Measurements from ENCODE around the gene HPGD.
"Not testable (repeated sequence)": the region's sequence is repeated elsewhere in the genome, so short reads cannot be mapped to it uniquely, and the experiment has no call there.

Gene HPGD

GRCh38 chr4:174526731-174527130 lies 4.4 kb upstream of the HPGD start:
- no peak for DNase-seq (ENCODE audit: low spot score)

- DNase-seq (ENCODE audit: low spot score) = no peak
Measured at GRCh38 chr4:174524242-174524641, 2.0 kb upstream of the HPGD start.

- DNase-seq (ENCODE audit: low spot score) = no peak
Measured at GRCh38 chr4:174523025-174523693, 871 bp upstream of the HPGD start.

- DNase-seq (ENCODE audit: low spot score) = no peak
Measured at GRCh38 chr4:174521800-174522182, 497 bp downstream of the HPGD start.

- DNase-seq (ENCODE audit: low spot score) = no peak
Measured at GRCh38 chr4:174520660-174521059, 1.6 kb downstream of the HPGD start.

DNA sequence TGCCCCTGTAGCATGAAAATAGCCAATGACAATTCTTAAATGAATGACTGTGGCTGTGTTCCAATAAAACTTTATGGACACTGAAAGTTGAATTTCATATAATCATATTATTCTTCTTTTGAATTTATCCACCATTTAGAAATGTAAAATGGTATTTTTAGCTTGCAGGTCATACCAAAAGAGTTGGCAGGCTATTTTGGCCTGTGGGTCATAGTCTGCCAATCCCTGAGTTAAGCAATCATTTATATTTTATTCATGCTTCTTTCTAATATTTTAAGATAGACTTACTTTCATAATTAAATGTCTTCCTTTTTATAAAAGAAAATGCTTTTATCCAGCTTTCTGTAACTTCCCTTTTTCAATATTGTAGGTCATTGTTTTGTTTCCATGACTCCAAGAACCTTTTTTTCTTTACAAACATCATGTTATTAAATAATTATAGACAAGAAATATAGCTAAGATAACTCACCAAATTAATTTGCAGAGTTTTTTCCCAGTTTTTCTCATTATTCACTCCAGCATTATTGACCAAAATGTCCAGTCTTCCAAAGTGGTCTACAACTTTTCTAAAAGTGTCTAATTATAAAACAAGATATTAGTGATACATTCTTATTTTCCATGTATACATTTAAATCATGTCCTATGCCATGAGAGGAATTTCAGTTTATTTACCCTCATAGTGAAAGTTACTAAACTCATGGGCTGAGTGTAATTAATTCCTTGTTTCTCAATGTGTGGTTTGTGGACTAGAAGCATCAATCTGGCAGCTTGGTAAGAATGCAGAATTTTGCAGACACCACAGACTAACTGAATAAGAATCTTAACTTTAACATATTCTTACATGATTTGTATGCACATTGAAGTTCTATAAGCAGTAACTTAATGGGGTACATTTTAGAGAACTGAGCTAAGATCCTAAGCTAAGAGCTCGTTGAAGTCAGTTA lies 4.5 kb downstream of the HPGD start:
- DNase-seq (ENCODE audit: low spot score) = no peak

DNA sequence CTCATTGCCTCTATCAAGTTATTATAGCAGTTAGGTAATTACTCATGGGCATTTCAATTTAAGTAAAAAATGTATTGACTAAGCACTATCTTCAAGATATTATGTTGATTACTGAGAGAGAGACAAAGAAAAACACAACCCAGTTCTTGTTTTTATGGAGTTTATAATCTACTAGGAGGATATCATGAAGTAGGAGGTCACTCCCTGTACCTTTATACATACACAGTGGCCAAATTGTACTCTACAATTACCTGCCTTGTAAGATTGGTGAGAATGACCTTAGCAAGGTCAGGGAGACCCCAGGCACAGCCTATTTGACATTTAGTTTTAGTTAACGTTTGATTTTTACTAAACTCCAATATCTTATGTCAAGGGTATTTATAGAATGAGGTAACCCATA lies 5.5 kb downstream of the HPGD start:
- no peak for DNase-seq (ENCODE audit: low spot score)

DNA sequence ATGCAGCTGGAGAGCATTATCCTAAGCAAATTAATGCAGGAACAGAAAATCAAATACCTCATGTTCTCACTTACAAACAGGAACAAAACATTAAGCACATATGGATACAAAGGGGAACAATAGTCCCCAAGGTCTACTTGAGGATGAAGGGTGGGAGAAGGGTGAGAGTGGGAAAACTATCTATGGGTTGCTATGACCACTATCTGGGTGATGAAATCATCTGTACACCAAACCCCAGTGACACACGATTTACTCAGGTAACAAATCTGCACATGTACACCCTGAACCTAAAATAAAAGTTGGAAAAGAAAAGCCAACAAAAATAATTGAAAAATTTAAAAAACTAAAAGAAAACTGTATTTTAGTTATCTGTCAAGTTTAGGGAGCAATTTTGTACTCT lies 5.9 kb downstream of the HPGD start:
- DNase-seq (ENCODE audit: low spot score) = no peak

GRCh38 chr4:174512745-174513144 lies 9.5 kb downstream of the HPGD start:
- no peak for DNase-seq (ENCODE audit: low spot score)

DNA sequence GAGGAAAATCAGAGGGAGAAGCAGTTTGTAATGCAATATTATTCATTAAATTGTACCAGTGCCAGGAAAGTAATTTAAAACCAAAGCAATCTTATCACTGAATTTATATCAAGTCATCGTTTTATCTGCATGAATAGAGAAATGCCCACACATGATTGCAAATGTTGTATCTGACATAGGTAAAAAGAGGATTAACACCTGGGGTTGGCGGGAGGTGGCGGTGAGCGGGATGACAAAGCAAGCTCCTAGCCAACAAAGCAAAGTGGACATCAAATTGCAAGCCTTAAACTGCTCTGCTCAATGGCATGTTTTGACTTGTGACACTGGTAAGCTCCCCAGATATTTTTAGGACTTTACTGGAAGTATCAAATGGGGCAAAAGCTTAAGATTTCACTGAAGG lies 16.4 kb downstream of the HPGD start:
- no peak for DNase-seq (ENCODE audit: low spot score)

DNA sequence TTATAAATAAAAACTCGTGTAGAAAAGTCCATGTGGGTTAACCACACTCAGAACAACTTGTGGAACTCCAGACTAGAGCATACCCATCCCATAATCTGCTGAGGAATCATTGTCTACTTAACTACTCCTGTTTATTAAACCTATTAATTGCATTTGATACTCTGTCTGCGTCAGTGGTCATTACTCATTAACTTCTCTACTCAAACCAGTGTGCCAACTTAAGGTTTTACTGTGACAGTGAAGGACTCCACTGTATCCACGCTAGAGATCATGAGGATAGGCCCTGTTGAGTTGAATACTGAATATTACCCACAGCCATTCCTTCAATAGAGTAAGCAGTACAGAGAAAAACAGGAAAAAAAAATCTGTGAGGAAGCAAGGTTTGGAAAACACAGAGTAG lies 17.3 kb downstream of the HPGD start:
- DNase-seq (ENCODE audit: low spot score) = no peak

DNA sequence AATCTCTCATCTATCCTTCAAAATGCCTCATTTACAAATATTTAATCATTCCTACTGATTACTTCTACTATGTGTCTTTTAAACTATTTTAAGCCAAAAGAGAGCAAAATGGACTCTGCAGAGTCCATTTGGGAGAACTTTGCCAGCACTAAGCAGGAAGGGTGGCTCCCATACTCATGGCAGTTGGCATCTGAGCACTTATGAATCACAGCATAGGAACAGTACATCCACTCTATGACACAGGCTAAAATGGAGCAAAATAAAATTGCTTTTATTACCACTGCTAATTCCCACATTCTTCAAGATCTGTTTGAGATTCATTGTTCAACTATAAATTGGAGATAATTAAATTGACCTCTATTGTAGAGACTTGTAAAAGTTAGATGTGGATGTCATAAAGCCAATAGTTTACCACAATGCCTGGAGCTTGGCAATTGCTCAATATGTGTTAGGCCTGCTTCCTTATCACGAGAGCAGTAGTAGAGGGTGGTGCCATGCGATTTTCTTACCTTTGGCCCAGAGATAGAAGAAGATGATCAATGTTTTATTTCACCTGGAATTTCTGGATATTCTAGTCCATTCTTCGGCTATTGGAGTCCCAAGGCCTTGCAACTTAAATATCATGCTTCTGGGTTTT lies 19.1 kb downstream of the HPGD start:
- DNase-seq (ENCODE audit: low spot score) = no peak

- no peak for DNase-seq (ENCODE audit: low spot score)
Measured at GRCh38 chr4:174496631-174497432, 25.5 kb downstream of the HPGD start.

DNA sequence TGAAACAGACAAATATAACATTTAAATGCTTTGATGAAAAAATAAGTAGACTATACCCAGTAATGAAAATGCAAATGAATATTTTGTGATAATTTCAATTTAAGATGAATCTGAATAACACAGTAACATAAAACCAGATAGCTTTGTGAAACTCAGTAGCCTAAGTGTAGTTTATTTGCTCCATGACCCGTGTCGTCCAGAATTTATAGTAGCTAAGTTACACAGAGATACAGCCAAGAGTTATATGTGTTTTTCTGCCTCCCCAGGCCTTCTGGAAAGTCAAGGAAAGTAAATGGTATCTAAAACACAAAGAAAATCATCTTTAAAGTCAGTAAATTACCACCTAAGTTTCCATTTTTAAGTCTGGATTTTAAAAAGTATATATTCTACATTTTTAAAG lies 26.7 kb downstream of the HPGD start:
- DNase-seq (ENCODE audit: low spot score) = no peak

GRCh38 chr4:174494726-174495125 lies 27.6 kb downstream of the HPGD start:
- DNase-seq (ENCODE audit: low spot score) = no peak

GRCh38 chr4:174494146-174494545 lies 28.1 kb downstream of the HPGD start:
- no peak for DNase-seq (ENCODE audit: low spot score)

DNA sequence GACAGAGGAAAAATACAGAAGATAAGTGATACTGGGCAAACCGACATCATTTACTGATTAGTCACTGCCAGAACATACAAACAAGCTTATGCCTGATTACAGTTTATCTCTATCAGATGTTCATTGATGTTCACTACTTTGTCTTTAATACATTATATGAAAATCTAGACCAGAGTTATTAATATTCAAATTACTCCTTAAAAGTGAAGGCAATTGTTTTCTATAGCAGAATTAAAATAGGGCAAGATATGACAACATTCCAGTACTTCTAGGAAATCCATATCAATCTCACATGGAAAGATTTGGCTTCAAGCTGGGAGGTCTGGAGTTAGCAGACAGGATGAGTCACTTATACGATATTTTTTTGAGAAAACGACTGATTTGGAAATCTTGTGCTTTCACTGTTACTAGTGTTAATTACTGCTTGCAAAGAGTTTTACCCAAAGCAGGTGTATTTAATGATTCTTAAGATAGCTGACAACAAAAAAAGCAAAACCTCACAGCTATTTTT lies 31.8 kb downstream of the HPGD start:
- no peak for DNase-seq (ENCODE audit: low spot score)

DNA sequence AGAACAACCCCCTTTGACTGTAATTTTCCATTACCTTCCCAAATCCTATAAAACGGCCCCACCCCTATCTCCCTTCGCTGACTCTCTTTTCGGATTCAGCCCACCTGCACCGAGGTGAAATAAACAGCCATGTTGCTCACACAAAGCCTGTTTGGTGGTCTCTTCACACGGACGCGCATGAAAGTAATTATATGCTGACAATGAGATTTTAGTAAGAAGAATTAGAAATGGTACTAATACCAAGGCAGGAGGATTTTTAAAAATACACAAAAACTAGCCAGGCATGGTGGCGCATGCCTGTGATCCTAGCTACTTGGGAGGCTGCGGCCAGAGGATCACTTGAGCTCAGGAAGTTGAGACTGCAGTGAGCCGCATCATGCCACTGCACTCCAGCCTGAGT lies 33.9 kb downstream of the HPGD start:
- DNase-seq (ENCODE audit: low spot score) = not testable (repeated sequence)

- no peak for DNase-seq (ENCODE audit: low spot score)
Measured at GRCh38 chr4:174485025-174485424, 37.3 kb downstream of the HPGD start.

DNA sequence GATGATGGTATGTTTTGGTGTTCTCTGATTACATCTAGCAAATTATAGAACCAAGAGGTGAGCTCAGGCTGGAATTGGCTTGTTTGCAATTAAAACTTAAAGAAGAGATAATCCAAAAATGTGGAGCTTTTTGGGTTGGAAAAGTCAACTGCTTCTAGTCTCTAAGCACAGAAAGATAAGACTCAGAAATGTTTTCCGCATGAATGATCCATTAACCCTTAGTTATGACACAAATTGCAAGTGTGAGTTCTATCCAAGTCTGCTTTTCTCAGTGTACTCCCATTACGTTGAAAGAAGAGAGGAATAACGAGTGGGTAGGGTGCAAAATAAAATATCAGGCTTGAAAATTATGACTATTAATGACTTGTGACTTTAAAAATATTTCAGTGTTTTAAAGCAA lies 38.5 kb downstream of the HPGD start:
- no peak for DNase-seq (ENCODE audit: low spot score)

DNA sequence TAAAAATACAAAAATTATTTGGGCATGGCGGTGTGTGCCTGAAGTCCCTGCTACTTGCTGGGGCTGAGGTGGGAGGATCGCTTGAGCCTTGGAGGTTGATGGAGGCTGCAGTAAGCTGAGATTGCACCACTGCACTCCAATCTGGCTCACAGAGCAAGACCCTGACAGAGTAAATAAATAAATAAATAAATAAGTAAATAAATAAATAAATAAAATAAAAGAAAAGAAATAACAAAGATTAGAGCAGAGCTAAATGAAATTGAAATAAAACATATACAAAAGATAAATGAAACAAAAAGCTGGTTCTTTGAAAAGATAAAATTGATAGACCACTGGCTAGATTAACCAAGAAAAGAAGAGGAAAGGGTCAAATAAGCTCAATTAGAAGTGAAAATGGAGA lies 43.1 kb downstream of the HPGD start:
- no peak for DNase-seq (ENCODE audit: low spot score)

GRCh38 chr4:174475528-174475927 lies 46.8 kb downstream of the HPGD start:
- DNase-seq (ENCODE audit: low spot score) = no peak

All from hematopoietic multipotent progenitor cell treated with erythropoietin and hydrocortisone succinate and interleukin-3 and kit ligand, for 17 days (in vitro differentiated cells).